ENCODE data around the gene MPPED1. TPM values are rescaled to one million over a fixed set of nuclear protein-coding genes. Genes with fewer than 3 reads are reported as not detected.

The MPPED1 gene
- total and polyA plus RNA-seq, 4 donors = 0.89 to 6.5 (median 4.1) TPM

DNA sequence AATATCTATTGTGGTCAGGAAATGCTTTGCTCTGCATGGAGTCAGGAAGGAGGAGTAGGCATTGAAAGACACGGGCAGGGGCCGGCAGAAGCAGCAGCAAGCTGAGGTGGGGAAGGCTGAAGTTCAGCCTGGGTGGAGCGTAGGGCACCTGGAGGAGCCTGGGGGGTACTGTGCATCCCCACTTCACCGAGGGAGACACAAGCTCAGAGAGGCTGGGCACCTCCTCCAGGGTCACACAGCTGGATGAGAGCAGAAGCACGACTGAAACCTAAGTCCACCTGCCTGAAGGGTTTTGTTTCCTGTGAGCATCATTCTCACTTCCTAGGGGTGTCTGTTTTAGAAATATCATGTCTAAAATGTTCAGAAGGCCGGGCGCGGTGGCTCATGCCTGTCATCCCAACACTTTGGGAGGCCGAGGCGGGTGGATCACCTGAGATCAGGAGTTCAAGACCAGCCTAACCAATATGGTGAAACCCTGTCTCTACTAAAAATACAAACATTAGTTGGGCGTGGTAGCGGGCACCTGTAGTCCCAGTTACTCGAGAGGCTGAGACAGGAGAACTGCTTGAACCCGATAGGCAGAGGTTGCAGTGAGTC, 138.3 kb downstream of the MPPED1 start:
- no peak overlapping the region for H3K9ac ChIP-seq (ENCODE audit: low read depth in 1 of 2, low read length in 2 of 2)
- no peaks in the 10 kb centered on the region for H3K4me1 ChIP-seq (ENCODE audit: control insufficient read depth in 4 of 4, insufficient read depth in 4 of 4, low read length in 3 of 4)
- TF ChIP-seq GABPA (IDR thresholded peaks at IDR 0.05 in 1 of 2, conservative IDR thresholded peaks at IDR 0.05 in 1 of 2) = no peak
- TF ChIP-seq HNF4A (conservative IDR thresholded peaks at IDR 0.05) = no peak
- no peak for TF ChIP-seq EGR1 (IDR thresholded peaks at IDR 0.05; ENCODE audit: low read depth in 2 of 2)
- TF ChIP-seq, protein P1, sequence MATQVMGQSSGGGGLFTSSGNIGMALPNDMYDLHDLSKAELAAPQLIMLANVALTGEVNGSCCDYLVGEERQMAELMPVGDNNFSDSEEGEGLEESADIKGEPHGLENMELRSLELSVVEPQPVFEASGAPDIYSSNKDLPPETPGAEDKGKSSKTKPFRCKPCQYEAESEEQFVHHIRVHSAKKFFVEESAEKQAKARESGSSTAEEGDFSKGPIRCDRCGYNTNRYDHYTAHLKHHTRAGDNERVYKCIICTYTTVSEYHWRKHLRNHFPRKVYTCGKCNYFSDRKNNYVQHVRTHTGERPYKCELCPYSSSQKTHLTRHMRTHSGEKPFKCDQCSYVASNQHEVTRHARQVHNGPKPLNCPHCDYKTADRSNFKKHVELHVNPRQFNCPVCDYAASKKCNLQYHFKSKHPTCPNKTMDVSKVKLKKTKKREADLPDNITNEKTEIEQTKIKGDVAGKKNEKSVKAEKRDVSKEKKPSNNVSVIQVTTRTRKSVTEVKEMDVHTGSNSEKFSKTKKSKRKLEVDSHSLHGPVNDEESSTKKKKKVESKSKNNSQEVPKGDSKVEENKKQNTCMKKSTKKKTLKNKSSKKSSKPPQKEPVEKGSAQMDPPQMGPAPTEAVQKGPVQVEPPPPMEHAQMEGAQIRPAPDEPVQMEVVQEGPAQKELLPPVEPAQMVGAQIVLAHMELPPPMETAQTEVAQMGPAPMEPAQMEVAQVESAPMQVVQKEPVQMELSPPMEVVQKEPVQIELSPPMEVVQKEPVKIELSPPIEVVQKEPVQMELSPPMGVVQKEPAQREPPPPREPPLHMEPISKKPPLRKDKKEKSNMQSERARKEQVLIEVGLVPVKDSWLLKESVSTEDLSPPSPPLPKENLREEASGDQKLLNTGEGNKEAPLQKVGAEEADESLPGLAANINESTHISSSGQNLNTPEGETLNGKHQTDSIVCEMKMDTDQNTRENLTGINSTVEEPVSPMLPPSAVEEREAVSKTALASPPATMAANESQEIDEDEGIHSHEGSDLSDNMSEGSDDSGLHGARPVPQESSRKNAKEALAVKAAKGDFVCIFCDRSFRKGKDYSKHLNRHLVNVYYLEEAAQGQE (IDR thresholded peaks at IDR 0.05) = no peak
- TF ChIP-seq RAD21 (IDR thresholded peaks at IDR 0.05) = no peak
- TF ChIP-seq, protein P2, sequence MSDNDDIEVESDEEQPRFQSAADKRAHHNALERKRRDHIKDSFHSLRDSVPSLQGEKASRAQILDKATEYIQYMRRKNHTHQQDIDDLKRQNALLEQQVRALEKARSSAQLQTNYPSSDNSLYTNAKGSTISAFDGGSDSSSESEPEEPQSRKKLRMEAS (IDR thresholded peaks at IDR 0.05) = no peak
- no peak overlapping the region for H3K4me3 ChIP-seq (ENCODE audit: low read depth in 1 of 3, low read length in 3 of 3)
- no peaks in the 10 kb centered on the region for H3K9me3 ChIP-seq (ENCODE audit: control insufficient read depth in 4 of 4, low read length in 3 of 4)
- 80% methylated on average over 14 of the region's 14 CpGs for WGBS
- no peaks in the 10 kb centered on the region for H3K36me3 ChIP-seq (ENCODE audit: control insufficient read depth in 4 of 4, insufficient read depth in 3 of 4, low read depth in 1 of 4, low read length in 3 of 4)
- H3K27ac ChIP-seq (ENCODE audit: low read depth in 1 of 2, low read length in 2 of 2) = no peak overlapping the region
- DNase-seq (ENCODE audit: low spot score) = peak; percentile 16
- H3K27me3 ChIP-seq (ENCODE audit: control insufficient read depth in 4 of 4, insufficient read depth in 4 of 4, low read length in 3 of 4) = no peaks in the 10 kb centered on the region

DNA sequence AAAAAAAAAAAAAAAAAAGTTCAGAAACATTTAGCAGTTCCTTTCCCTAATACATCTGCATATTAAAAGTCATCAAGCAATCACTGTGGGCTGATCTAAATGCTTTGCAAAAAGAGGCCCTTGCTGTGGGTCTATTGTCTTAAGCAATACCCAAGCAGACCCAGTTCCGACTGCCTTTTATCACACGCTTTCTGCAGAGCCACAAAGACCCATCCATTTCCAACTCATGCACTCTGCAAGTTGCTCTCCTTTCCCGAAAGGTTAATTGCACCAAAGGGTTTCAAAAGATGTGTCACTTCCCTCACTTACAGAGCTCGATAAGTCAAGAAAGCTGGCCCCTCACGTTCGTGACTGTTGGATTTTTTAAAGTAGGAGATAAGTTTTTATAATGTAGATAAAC, 138.9 kb downstream of the MPPED1 start:
- no peak for TF ChIP-seq TAF1 (conservative IDR thresholded peaks at IDR 0.05)
- TF ChIP-seq, protein P3, sequence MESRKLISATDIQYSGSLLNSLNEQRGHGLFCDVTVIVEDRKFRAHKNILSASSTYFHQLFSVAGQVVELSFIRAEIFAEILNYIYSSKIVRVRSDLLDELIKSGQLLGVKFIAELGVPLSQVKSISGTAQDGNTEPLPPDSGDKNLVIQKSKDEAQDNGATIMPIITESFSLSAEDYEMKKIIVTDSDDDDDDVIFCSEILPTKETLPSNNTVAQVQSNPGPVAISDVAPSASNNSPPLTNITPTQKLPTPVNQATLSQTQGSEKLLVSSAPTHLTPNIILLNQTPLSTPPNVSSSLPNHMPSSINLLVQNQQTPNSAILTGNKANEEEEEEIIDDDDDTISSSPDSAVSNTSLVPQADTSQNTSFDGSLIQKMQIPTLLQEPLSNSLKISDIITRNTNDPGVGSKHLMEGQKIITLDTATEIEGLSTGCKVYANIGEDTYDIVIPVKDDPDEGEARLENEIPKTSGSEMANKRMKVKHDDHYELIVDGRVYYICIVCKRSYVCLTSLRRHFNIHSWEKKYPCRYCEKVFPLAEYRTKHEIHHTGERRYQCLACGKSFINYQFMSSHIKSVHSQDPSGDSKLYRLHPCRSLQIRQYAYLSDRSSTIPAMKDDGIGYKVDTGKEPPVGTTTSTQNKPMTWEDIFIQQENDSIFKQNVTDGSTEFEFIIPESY (IDR thresholded peaks at IDR 0.05) = no peak
- TF ChIP-seq, protein P4, sequence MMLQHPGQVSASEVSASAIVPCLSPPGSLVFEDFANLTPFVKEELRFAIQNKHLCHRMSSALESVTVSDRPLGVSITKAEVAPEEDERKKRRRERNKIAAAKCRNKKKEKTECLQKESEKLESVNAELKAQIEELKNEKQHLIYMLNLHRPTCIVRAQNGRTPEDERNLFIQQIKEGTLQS (IDR thresholded peaks at IDR 0.05) = no peak
- TF ChIP-seq FOXA2 (IDR thresholded peaks at IDR 0.05) = no peak
- TF ChIP-seq, protein P5, sequence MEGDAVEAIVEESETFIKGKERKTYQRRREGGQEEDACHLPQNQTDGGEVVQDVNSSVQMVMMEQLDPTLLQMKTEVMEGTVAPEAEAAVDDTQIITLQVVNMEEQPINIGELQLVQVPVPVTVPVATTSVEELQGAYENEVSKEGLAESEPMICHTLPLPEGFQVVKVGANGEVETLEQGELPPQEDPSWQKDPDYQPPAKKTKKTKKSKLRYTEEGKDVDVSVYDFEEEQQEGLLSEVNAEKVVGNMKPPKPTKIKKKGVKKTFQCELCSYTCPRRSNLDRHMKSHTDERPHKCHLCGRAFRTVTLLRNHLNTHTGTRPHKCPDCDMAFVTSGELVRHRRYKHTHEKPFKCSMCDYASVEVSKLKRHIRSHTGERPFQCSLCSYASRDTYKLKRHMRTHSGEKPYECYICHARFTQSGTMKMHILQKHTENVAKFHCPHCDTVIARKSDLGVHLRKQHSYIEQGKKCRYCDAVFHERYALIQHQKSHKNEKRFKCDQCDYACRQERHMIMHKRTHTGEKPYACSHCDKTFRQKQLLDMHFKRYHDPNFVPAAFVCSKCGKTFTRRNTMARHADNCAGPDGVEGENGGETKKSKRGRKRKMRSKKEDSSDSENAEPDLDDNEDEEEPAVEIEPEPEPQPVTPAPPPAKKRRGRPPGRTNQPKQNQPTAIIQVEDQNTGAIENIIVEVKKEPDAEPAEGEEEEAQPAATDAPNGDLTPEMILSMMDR (IDR thresholded peaks at IDR 0.05; ENCODE audit: low read depth, low read length, missing input control) = no peak
- no peak for TF ChIP-seq RAD21 (IDR thresholded peaks at IDR 0.05)
- TF ChIP-seq RXRA (IDR thresholded peaks at IDR 0.05) = no peak
- no peak for TF ChIP-seq EGR1 (IDR thresholded peaks at IDR 0.05; ENCODE audit: low read depth in 2 of 2)
- TF ChIP-seq, protein P1 (IDR thresholded peaks at IDR 0.05) = no peak
- no peak for TF ChIP-seq JUND (IDR thresholded peaks at IDR 0.05)
- Histone ChIP-seq H3K27ac (ENCODE audit: low read depth in 1 of 2, low read length in 2 of 2) (no peak overlapping the region), H3K4me1 (ENCODE audit: control insufficient read depth in 4 of 4, insufficient read depth in 4 of 4, low read length in 3 of 4) (no peaks in the 10 kb centered on the region), H3K27me3 (ENCODE audit: control insufficient read depth in 4 of 4, insufficient read depth in 4 of 4, low read length in 3 of 4) (no peaks in the 10 kb centered on the region), H3K4me3 (ENCODE audit: low read depth in 1 of 3, low read length in 3 of 3) (no peak overlapping the region), H3K36me3 (ENCODE audit: control insufficient read depth in 4 of 4, insufficient read depth in 3 of 4, low read depth in 1 of 4, low read length in 3 of 4) (no peaks in the 10 kb centered on the region), H3K9ac (ENCODE audit: low read depth in 1 of 2, low read length in 2 of 2) (no peak overlapping the region), H3K9me3 (ENCODE audit: control insufficient read depth in 4 of 4, low read length in 3 of 4) (no peaks in the 10 kb centered on the region)
- 90% methylated on average over 6 of the region's 6 CpGs for whole genome bisulfite sequencing
- DNase-seq (ENCODE audit: low spot score) = no peak

Data from liver (tissue), 9 donors.